GM12875 (cell line): ENCODE results near the gene CCDC102B.

Experiments
- H3K4me3 ChIP-seq: one replicate; pipeline ENCODE4 v1.5.1; 2011; ENCODE audit warnings: low read depth, low read length, control low read depth
- TF ChIP-seq, protein P1 (sequence below): IDR thresholded peaks from 2 replicates; pipeline ENCODE4 v1.5.1; 2011; ENCODE audit warnings: low read depth, mild to moderate bottlenecking, control low read depth, inconsistent platforms, low read length, moderate library complexity, borderline replicate concordance; ENCODE audit not compliant: insufficient read depth

The CCDC102B gene

DNA sequence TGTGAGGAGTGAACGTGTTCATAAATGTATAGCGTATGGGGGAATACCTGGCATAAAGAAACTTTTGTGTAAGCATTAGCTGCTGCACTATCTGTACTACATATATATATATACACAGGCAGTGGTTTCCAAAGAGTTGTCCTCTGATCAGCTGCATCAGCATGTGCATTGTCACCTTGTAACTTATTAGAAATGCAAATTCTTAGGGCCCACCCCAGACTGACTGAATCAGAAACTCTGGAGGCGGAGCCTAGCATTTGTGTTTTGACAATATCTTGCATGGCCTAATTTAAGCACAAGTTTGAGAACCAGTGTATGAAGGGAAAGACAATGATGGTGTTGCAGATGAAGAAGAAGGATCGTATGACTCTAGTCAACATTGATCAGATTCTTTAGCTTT is 299.5 kb downstream of the CCDC102B start:
- no peak overlapping the region for H3K4me3 ChIP-seq
- TF ChIP-seq, protein P1, sequence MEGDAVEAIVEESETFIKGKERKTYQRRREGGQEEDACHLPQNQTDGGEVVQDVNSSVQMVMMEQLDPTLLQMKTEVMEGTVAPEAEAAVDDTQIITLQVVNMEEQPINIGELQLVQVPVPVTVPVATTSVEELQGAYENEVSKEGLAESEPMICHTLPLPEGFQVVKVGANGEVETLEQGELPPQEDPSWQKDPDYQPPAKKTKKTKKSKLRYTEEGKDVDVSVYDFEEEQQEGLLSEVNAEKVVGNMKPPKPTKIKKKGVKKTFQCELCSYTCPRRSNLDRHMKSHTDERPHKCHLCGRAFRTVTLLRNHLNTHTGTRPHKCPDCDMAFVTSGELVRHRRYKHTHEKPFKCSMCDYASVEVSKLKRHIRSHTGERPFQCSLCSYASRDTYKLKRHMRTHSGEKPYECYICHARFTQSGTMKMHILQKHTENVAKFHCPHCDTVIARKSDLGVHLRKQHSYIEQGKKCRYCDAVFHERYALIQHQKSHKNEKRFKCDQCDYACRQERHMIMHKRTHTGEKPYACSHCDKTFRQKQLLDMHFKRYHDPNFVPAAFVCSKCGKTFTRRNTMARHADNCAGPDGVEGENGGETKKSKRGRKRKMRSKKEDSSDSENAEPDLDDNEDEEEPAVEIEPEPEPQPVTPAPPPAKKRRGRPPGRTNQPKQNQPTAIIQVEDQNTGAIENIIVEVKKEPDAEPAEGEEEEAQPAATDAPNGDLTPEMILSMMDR, result no peak

DNA sequence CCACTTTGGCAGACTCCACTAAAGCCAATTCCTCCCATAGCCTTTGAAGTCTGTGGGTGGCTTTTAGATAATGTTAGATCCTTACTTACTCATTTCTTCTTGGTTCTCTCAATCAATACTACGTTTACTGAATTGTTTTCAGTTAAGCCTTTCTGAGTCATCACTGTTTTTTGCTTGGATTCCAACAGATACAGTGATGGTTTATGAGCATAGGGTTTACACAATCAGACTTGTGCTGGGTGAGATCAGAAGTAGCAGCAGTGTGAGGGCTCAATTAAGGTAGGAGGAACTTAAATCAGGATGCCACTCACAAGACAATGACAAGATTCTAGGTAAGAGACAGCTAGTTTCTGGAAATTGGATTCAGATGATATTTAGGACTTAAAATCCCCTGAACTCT is 305.1 kb downstream of the CCDC102B start:
- H3K4me3 ChIP-seq, result no peak overlapping the region
- TF ChIP-seq, protein P1, result no peak
